HepG2 (cell line): ENCODE data around the gene DMTF1. TPM values are rescaled to one million over a fixed set of nuclear protein-coding genes. Genes with fewer than 3 reads are reported as not detected.

Experiments
- AGO1 ChIP-seq: fragments of 200-400 bp; formaldehyde crosslinking; IDR thresholded peaks from 2 replicates; pipeline ENCODE4 v1.6.1; 2017; ENCODE audit warnings: mild to moderate bottlenecking, low read depth, low read length, moderate library complexity; ENCODE audit not compliant: poor library complexity, severe bottlenecking
- BHLHE40 ChIP-seq: IDR thresholded peaks from 2 replicates; pipeline ENCODE4 v1.6.1; 2011; ENCODE audit warnings: low read length, improper control_type of control experiment
- JDP2 ChIP-seq: sonication (generic); formaldehyde crosslinking; IDR thresholded peaks from 2 replicates; pipeline ENCODE4 v1.8.1; 2022; ENCODE audit warnings: missing genetic modification reagents, borderline replicate concordance
- MZF1 ChIP-seq: sonication (generic); formaldehyde crosslinking; IDR thresholded peaks from 2 replicates; pipeline ENCODE4 v1.8.1; 2023; ENCODE audit warnings: mild to moderate bottlenecking, missing genetic modification reagents, borderline replicate concordance
- NR2F6 ChIP-seq, 2 experiments: IDR thresholded peaks; 2 replicates each; pipeline ENCODE4 v1.6.1; 2016; ENCODE audit warnings: antibody characterized with exemption in 1 of 2, mild to moderate bottlenecking in 1 of 2
- RARA ChIP-seq: IDR thresholded peaks from 2 replicates; pipeline ENCODE4 v1.6.1; 2016; ENCODE audit warnings: missing genetic modification reagents, missing compliant biosample characterization
- ZNF282 ChIP-seq: fragments of 450-650 bp; IDR thresholded peaks from 2 replicates; pipeline ENCODE4 v1.6.1; 2018; ENCODE audit not compliant: partially characterized antibody
- ZNF317 ChIP-seq: sonication (generic); formaldehyde crosslinking; IDR thresholded peaks from 2 replicates; pipeline ENCODE4 v1.5.0; 2020; ENCODE audit warnings: mild to moderate bottlenecking, missing genetic modification reagents
- ZSCAN29 ChIP-seq: sonication (generic); formaldehyde crosslinking; conservative IDR thresholded peaks from 2 replicates; pipeline ENCODE4 v1.4.0; 2020; ENCODE audit warnings: mild to moderate bottlenecking, missing genetic modification reagents
- polyA plus RNA-seq, 8 experiments: library from polyadenylated mRNA; depleted of rRNA in 3 of 8; stranded (reverse) in 7 of 8; unstranded in 1 of 8; fragments of >200 nt; fragmentation: Illumina TruSeq in 4 of 8; extraction: Trizol in 4 of 8; gene quantifications; 2 replicates each; pipeline versions ENCODE4 v1.2.1 to v1.2.3, GENCODE V29; 2011 to 2016; ENCODE audit warnings: low read depth in 4 of 8, missing spikeins in 1 of 8, mixed read lengths in 1 of 8; ENCODE audit not compliant: insufficient read depth in 1 of 8
- total RNA-seq, 5 experiments: library from RNA; depleted of rRNA; stranded (reverse); fragments of >200 nt; fragmentation: Illumina TruSeq; extraction: Trizol; gene quantifications; 2 replicates each; pipeline ENCODE4 v1.2.3, GENCODE V29; 2016; ENCODE audit warnings: low read depth in 1 of 5
- TF ChIP-seq, protein P1 (sequence below): sonication (generic); formaldehyde crosslinking; IDR thresholded peaks from 2 replicates; pipeline ENCODE4 v1.4.0; 2020; ENCODE audit warnings: missing genetic modification reagents
- TF ChIP-seq, protein P2 (sequence below): sonication (generic); formaldehyde crosslinking; IDR thresholded peaks from 2 replicates; pipeline ENCODE4 v1.4.0; 2020; ENCODE audit warnings: missing genetic modification reagents, mild to moderate bottlenecking, borderline replicate concordance
- TF ChIP-seq, protein P3 (sequence below), 2 experiments: fragments of 450-650 bp in 1 of 2; sonication (generic) in 1 of 2; formaldehyde crosslinking in 1 of 2; IDR thresholded peaks; 2 replicates each; pipeline versions ENCODE4 v1.6.1 to v1.8.0; 2016 to 2022; ENCODE audit warnings: antibody characterized with exemption in 1 of 2, mild to moderate bottlenecking in 1 of 2, missing genetic modification reagents in 1 of 2
- TF ChIP-seq, protein P4 (sequence below): sonication (generic); formaldehyde crosslinking; IDR thresholded peaks from 2 replicates; pipeline ENCODE4 v1.5.0; 2020; ENCODE audit warnings: missing genetic modification reagents

The DMTF1 gene
- total and polyA plus RNA-seq, 2 of the 13 experiments (the other 11 are each of a cell fraction or from before 2014, with no cell fraction given): 45.8 to 132 TPM

DNA sequence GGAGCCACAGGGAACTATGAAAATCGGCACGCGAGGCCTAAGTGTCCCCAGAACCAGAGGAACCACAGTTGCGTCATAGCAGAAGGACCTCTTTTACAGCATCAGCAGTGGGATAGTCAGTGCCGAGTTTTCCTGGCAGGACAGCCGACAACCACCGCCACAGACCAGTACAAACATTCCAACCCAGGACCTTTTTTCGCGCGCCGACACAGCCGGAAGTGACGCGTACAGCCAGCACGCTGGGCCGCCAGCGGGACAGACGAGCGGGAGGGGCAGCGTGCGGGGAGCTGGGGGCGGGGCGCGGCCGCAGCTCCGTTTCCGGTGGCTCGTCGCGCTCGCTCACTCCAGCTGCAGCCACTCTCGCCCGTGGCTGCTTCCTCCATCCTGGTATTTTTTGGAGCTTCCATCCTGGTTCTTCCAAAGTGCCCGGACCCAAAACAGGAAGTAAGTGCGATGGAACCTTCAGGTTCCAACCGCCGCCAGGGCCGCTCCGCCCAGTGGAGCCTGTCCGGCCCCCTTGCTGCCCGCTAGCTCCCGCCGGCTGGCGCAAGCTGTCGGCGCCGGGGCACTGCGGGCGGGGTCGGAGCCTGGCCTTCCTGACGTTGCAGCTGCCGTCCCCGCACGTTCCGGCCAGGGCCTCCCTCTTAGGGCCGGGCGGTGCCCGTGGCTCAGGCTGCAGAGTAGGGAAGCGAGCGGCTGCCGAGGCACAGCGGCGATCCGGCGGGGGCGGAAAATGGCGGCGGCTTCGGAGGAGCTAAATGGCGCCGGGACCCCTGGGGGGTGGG, at the start of gene DMTF1 (continued):
- TF ChIP-seq, protein P1, sequence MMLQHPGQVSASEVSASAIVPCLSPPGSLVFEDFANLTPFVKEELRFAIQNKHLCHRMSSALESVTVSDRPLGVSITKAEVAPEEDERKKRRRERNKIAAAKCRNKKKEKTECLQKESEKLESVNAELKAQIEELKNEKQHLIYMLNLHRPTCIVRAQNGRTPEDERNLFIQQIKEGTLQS (CRISPR knock-in tag): peak; percentile 55; the same call in 1 of the 2 replicates
- TF ChIP-seq NR2F6 (IDR thresholded peaks at IDR 0.05) (no peak), NR2F6 (CRISPR knock-in tag; IDR thresholded peaks at IDR 0.05) (peak; percentile 40; the same call in 1 of the 2 replicates), ZNF317 (CRISPR knock-in tag) (peak; percentile 41), JDP2 (no peak; the same call in 1 of the 2 replicates), MZF1 (no peak), BHLHE40 (0 out of 2 replicates have a peak, but pooled peaks have one; percentile 33), RARA (no peak), AGO1 (no peak), ZNF282 (no peak), ZSCAN29 (CRISPR knock-in tag) (peak; percentile 91)
- TF ChIP-seq, protein P2, sequence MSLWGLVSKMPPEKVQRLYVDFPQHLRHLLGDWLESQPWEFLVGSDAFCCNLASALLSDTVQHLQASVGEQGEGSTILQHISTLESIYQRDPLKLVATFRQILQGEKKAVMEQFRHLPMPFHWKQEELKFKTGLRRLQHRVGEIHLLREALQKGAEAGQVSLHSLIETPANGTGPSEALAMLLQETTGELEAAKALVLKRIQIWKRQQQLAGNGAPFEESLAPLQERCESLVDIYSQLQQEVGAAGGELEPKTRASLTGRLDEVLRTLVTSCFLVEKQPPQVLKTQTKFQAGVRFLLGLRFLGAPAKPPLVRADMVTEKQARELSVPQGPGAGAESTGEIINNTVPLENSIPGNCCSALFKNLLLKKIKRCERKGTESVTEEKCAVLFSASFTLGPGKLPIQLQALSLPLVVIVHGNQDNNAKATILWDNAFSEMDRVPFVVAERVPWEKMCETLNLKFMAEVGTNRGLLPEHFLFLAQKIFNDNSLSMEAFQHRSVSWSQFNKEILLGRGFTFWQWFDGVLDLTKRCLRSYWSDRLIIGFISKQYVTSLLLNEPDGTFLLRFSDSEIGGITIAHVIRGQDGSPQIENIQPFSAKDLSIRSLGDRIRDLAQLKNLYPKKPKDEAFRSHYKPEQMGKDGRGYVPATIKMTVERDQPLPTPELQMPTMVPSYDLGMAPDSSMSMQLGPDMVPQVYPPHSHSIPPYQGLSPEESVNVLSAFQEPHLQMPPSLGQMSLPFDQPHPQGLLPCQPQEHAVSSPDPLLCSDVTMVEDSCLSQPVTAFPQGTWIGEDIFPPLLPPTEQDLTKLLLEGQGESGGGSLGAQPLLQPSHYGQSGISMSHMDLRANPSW: peak; percentile 65; the same call in 1 of the 2 replicates
- TF ChIP-seq, protein P3, sequence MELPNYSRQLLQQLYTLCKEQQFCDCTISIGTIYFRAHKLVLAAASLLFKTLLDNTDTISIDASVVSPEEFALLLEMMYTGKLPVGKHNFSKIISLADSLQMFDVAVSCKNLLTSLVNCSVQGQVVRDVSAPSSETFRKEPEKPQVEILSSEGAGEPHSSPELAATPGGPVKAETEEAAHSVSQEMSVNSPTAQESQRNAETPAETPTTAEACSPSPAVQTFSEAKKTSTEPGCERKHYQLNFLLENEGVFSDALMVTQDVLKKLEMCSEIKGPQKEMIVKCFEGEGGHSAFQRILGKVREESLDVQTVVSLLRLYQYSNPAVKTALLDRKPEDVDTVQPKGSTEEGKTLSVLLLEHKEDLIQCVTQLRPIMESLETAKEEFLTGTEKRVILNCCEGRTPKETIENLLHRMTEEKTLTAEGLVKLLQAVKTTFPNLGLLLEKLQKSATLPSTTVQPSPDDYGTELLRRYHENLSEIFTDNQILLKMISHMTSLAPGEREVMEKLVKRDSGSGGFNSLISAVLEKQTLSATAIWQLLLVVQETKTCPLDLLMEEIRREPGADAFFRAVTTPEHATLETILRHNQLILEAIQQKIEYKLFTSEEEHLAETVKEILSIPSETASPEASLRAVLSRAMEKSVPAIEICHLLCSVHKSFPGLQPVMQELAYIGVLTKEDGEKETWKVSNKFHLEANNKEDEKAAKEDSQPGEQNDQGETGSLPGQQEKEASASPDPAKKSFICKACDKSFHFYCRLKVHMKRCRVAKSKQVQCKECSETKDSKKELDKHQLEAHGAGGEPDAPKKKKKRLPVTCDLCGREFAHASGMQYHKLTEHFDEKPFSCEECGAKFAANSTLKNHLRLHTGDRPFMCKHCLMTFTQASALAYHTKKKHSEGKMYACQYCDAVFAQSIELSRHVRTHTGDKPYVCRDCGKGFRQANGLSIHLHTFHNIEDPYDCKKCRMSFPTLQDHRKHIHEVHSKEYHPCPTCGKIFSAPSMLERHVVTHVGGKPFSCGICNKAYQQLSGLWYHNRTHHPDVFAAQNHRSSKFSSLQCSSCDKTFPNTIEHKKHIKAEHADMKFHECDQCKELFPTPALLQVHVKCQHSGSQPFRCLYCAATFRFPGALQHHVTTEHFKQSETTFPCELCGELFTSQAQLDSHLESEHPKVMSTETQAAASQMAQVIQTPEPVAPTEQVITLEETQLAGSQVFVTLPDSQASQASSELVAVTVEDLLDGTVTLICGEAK (IDR thresholded peaks at IDR 0.05): peak; percentile 45
- TF ChIP-seq, protein P3 (CRISPR knock-in tag; IDR thresholded peaks at IDR 0.05): no peak
- TF ChIP-seq, protein P4, sequence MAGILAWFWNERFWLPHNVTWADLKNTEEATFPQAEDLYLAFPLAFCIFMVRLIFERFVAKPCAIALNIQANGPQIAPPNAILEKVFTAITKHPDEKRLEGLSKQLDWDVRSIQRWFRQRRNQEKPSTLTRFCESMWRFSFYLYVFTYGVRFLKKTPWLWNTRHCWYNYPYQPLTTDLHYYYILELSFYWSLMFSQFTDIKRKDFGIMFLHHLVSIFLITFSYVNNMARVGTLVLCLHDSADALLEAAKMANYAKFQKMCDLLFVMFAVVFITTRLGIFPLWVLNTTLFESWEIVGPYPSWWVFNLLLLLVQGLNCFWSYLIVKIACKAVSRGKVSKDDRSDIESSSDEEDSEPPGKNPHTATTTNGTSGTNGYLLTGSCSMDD (CRISPR knock-in tag): no peak
